ENCODE results near the gene SPECC1L. TPM values are rescaled to one million over a fixed set of nuclear protein-coding genes. Genes with fewer than 3 reads are reported as not detected.
A peak's percentile ranks its signal among the peaks of the same experiment; 100 is the strongest.

The SPECC1L gene
- total RNA-seq, 2 experiments from 2014 or later: 33.5 to 35.7 TPM

DNA sequence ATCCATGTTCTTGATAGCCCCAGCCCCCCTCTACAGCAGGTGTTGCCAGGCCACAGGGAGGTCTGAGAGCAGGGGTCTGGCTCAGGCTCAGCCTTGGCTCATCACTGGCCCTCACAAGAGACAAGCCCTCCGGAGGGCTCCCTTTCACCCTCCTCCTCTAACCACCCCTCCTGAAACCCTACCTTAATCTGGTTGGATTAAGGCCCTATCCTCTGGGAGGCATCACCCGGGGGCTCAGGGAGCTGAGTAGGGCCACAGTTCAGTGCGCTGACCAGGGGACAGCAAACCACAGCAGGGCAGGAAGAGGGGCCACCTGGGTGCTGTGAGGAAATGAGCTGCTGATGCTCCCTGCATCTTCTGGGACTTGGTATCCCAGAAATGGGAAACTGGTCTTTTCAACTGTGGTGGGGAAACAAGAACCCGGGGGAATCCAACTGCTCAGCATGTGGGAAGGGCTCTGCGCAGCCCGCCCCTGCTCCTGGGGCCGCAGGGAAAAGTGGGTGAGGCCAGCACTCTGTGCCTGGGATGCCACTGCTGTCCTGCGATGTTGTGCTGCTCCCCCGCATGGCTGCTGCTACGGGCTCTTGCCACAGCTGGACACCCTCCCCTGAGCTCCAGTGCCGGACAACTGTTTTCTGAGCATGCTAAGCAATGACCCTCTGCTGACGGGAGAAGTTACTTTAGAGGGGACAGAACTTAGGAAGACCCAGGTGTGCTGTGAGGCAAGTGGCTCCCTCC lies 174.3 kb downstream of the SPECC1L start:
- intact Hi-C loops (cut with micrococcal nuclease): loop anchor here (1.0 kb wide), 1 partner anchor 11 kb away; no protein-coding TSS in a partner anchor
- no peak overlapping the region for H3K4me3 Mint-ChIP-seq
- H3K27ac Mint-ChIP-seq: peak overlapping the region; percentile 37
- no peaks in the 10 kb centered on the region for H3K9me3 Mint-ChIP-seq
- H3K36me3 Mint-ChIP-seq (ENCODE audit: low read depth): peaks cover 30% of the 10 kb centered on the region
- CTCF ChIA-PET: interaction anchor here (0.9 to 1.2 kb wide), 2 partner anchors 16 to 58 kb away, joined by 3 read pairs; no protein-coding TSS in a partner anchor
- no peak for DNase-seq
- H3K27me3 Mint-ChIP-seq (ENCODE audit: low read depth): no peaks in the 10 kb centered on the region
- H3K4me1 Mint-ChIP-seq (ENCODE audit: low read depth): peaks cover 52% of the 10 kb centered on the region

DNA sequence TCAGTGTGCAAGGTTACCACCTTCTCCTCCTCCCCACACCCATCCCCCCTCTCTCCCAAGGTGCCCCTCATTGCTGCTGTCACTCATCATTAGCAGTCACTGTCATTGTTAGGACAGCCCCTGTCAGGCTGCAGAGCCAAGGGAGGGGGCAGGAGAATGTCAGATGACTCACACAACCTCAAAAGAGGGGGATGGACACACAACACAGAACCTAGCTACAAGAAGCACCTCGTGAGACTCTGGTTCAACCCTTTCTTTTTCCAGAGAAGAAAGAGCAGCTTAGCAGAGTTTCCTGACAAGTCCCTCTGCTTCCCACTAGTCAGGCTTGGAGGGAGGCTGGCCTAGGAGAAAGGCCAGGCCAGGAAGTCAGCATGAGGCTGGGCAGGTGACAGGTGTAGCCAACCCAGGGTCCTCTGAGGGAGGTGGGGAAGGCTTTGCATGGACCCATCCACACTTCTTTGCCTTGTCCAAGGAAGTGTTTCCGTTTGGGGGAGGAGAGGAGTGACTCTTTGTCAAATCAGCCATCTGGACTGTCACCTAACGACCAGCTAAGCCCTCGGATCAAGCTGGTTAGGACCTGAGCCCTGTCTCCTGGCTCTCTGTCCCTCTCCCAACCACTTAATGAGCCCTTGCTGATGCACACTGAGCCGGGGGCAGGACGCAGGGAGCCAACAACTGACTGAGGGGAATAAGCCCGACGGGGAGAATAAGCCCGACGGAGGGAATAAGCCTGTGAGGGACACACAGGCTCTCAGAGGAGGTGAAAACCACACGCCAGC lies 175.0 kb downstream of the SPECC1L start:
- intact Hi-C loops (cut with micrococcal nuclease): loop anchor here (1.0 kb wide), 1 partner anchor 11 kb away; no protein-coding TSS in a partner anchor
- DNase-seq: peak; percentile 63
- no peak overlapping the region for H3K4me3 Mint-ChIP-seq
- CTCF ChIA-PET: interaction anchor here (0.9 to 1.0 kb wide), 2 partner anchors 15 to 215 kb away, joined by 3 read pairs; no protein-coding TSS in a partner anchor
- H3K4me1 Mint-ChIP-seq (ENCODE audit: low read depth): peaks cover 45% of the 10 kb centered on the region
- H3K9me3 Mint-ChIP-seq: no peaks in the 10 kb centered on the region
- peaks cover 27% of the 10 kb centered on the region for H3K36me3 Mint-ChIP-seq (ENCODE audit: low read depth)
- peak overlapping the region; percentile 37 for H3K27ac Mint-ChIP-seq
- H3K27me3 Mint-ChIP-seq (ENCODE audit: low read depth): no peaks in the 10 kb centered on the region

DNA sequence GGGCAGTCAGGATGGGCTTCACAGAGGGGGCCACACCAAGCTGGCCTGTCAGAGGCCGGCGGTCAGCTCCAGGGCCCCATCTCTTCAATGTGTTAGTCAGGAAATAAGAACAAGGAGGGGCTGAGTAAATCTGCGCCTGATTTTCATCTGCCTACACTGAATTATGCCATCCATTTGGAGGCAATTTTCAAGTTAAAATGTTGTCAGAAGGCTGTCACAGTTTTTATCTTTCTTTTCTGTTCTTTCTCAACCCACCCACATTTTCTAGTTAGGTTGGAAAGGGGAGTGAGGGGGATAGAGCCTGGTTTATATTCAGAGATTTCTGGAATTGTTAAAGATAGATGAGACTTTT lies 175.6 kb downstream of the SPECC1L start:
- Mint-ChIP-seq H3K27ac (no peak overlapping the region), H3K4me3 (no peak overlapping the region), H3K36me3 (ENCODE audit: low read depth) (peaks cover 21% of the 10 kb centered on the region), H3K27me3 (ENCODE audit: low read depth) (no peaks in the 10 kb centered on the region), H3K9me3 (peaks cover 1% of the 10 kb centered on the region), H3K4me1 (ENCODE audit: low read depth) (peaks cover 40% of the 10 kb centered on the region)
- no peak for DNase-seq
- intact Hi-C loops (cut with micrococcal nuclease): no loop called here
- CTCF ChIA-PET: interaction anchor here (1.0 kb wide), 1 partner anchor 215 kb away, joined by 3 read pairs; no protein-coding TSS in a partner anchor

DNA sequence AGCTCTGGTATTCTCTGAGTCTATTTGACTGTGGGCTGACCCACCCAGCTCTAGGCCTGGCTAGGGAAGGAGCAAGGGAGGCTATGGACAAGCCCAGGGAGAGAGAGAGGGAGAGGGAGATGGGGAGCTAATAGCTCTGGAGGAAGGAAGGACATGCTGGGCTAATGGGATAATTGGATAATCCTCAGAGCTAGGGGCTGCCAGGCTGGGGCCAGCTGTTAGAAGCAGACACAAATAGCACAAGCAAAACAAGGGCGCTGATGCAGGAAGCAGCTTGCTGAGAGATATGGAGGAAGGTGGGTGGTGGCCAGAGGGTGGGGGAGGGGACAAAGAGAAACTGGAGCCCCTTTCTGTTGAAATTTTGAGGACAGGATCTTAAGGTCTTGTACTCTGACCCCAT lies 180.0 kb downstream of the SPECC1L start:
- H3K36me3 Mint-ChIP-seq (ENCODE audit: low read depth): no peaks in the 10 kb centered on the region
- no peak overlapping the region for H3K4me3 Mint-ChIP-seq
- intact Hi-C loops (cut with micrococcal nuclease): no loop called here
- H3K27ac Mint-ChIP-seq: no peak overlapping the region
- peaks cover 9% of the 10 kb centered on the region for H3K4me1 Mint-ChIP-seq (ENCODE audit: low read depth)
- DNase-seq: no peak
- CTCF ChIA-PET: interaction anchor here (0.6 kb wide), 1 partner anchor 31 kb away, joined by 3 read pairs; no protein-coding TSS in a partner anchor
- no peaks in the 10 kb centered on the region for H3K27me3 Mint-ChIP-seq (ENCODE audit: low read depth)
- H3K9me3 Mint-ChIP-seq: peaks cover 3% of the 10 kb centered on the region

DNA sequence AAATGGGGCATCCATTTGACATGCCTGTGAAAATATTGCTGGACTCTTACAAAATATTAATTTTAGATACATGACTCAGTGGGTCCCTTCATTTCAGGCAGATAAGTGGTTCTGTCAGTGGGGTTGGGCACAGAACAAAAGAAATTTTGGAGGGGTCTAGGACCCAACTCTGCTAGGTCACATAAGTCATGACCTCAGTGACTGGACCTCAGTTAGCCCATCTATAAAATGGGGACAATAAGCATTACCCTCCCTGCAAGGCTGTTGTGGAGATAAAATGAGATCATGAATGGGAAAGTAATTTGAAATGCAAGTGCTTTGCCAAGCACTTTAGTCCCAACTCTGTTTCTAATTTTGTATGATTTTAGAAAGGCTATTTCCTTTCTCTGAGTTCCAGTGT lies 180.5 kb downstream of the SPECC1L start:
- DNase-seq: no peak
- Mint-ChIP-seq H3K27me3 (ENCODE audit: low read depth) (no peaks in the 10 kb centered on the region), H3K27ac (no peak overlapping the region), H3K4me1 (ENCODE audit: low read depth) (peaks cover 3% of the 10 kb centered on the region), H3K4me3 (no peak overlapping the region), H3K9me3 (peaks cover 3% of the 10 kb centered on the region), H3K36me3 (ENCODE audit: low read depth) (no peaks in the 10 kb centered on the region)
- CTCF ChIA-PET: interaction anchor here (0.6 kb wide), 1 partner anchor 30 kb away, joined by 3 read pairs; no protein-coding TSS in a partner anchor
- intact Hi-C loops (cut with micrococcal nuclease): no loop called here

DNA sequence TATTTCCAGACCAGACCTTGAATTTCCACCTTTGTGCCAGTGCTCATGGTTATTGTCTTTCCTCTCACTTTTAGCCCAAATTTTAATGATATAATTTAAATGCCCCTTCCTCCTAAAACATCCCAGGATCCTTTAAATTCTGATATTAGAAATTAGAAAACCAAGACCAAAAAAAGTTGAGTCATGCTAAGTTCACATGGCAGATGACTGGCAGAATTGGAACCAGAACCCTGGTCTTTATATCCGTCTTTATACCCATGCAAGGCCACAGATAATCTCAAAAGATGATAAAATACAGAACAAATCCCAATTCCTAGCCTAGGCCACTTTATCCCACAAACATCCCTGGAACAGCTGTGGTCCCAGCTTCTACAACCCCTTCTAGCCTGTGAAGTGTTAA lies 183.2 kb downstream of the SPECC1L start:
- Mint-ChIP-seq H3K9me3 (peaks cover 3% of the 10 kb centered on the region), H3K4me3 (no peak overlapping the region), H3K4me1 (ENCODE audit: low read depth) (no peaks in the 10 kb centered on the region), H3K36me3 (ENCODE audit: low read depth) (no peaks in the 10 kb centered on the region), H3K27ac (no peak overlapping the region), H3K27me3 (ENCODE audit: low read depth) (no peaks in the 10 kb centered on the region)
- intact Hi-C loops (cut with micrococcal nuclease): no loop called here
- CTCF ChIA-PET: interaction anchor here (0.7 kb wide), 1 partner anchor 28 kb away, joined by 3 read pairs; no protein-coding TSS in a partner anchor
- DNase-seq: no peak

DNA sequence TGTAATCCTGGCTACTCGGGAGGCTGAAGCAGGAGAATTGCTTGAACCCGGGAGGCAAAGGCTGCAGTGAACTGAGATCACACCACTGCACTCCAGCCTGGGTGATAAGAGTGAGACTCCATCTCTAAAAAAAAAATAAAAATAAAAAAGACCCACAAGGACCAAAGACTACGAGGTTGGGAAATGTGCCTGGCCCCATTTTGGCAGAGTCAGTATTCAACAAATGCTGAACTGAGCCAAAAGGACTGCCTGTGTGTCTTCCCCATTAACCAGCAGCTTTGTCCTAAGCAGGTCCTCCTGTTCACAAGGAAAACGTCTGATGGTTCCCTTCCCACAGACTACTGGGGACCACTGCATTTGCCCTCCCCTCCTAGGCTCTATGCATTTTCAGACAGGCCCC lies 184.4 kb downstream of the SPECC1L start:
- Mint-ChIP-seq H3K27ac (no peak overlapping the region), H3K36me3 (ENCODE audit: low read depth) (no peaks in the 10 kb centered on the region), H3K27me3 (ENCODE audit: low read depth) (no peaks in the 10 kb centered on the region), H3K9me3 (peaks cover 3% of the 10 kb centered on the region), H3K4me1 (ENCODE audit: low read depth) (no peaks in the 10 kb centered on the region), H3K4me3 (no peak overlapping the region)
- DNase-seq: no peak
- intact Hi-C loops (cut with micrococcal nuclease): no loop called here
- CTCF ChIA-PET: interaction anchor here (1.7 kb wide), 1 partner anchor 67 kb away, joined by 8 read pairs; no protein-coding TSS in a partner anchor

DNA sequence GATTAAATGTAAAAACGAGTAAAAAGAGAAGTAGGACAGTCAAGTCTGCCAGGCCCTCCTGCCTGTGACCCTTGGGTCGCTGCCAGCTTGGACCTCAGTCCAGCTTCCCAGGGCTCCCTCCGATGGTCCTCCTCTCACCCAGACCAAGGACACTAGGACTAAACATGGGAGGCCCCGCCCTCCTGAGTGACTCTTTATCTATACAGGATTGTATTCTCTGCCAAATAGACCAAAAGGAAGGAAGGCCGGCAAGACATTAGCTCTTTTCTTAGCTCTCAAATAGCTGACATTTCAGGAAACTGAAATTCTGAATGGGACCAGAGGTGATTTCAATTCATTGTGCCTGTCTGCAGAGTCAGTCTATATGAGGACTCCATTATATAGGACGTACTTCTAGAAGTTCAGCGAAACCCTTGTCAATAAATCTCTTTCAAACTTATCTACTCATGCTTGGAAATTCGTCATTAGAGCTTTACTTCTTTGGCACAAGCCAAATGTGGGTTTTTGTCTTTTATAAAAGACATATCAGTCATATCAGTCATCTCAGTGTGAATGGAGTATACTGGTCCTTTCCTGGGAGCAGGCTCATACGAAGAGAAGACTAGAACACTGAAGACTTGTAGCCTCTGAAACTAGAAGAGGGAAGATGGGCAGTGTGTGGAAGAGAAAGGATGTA lies 185.3 kb downstream of the SPECC1L start:
- DNase-seq: no peak
- CTCF ChIA-PET: interaction anchor here (0.7 to 1.7 kb wide), 4 partner anchors 9 to 66 kb away, joined by 3 to 8 read pairs (median 4); no protein-coding TSS in a partner anchor
- peaks cover 5% of the 10 kb centered on the region for H3K4me1 Mint-ChIP-seq (ENCODE audit: low read depth)

DNA sequence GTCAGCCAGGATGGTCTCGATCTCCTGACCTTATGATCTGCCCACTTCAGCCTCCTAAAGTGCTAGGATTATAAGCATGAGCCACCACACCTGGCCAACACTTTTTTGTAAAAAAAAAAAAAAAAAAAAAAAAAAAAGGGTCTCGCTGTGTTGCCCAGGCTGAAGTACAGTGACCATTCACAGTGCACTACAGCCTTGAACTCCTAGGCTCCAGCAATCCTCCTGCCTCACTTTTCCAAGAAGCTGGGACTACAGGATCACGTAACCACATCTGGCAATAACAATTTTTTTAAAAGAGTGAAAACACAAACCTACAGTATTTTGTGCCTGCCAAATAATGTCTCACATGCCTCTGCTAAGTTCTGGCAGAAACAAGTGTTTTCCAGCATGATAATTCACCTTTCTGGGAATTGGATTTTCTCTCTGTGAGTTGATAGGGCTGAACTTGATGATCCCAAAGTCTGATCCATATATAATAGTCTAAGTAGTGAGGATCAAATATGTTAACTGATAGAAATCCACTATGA lies 187.3 kb downstream of the SPECC1L start:
- no peak overlapping the region for H3K4me3 Mint-ChIP-seq

More for the DNA sequence above, 185.3 kb downstream of the SPECC1L start:
- Mint-ChIP-seq H3K4me3 (no peak overlapping the region), H3K9me3 (peaks cover 3% of the 10 kb centered on the region), H3K27ac (no peak overlapping the region), H3K36me3 (ENCODE audit: low read depth) (no peaks in the 10 kb centered on the region), H3K27me3 (ENCODE audit: low read depth) (no peaks in the 10 kb centered on the region)
- intact Hi-C loops (cut with micrococcal nuclease): no loop called here

DNA sequence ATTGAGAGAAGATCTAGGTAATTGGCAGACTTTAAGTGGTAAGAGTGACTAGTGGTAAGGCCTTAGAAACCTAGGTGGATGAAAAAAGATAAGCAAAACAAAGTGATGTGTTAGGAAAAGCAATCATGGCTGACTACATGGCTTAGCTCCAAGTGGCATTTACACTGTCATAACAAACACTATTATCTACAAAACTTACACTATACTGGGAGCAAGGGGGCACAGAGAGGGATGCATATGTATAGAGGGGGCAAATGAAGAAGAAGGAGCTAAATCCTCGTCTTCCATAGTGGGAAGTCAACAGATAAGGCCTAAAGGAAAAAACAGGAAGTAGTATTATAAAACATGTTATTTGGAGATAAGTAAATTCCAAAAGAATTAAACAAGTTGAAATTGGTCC lies 189.3 kb downstream of the SPECC1L start:
- CTCF ChIA-PET: interaction anchor here (0.6 to 1.0 kb wide), 2 partner anchors 43 to 49 kb away, joined by 4 to 5 read pairs; no protein-coding TSS in a partner anchor
- Mint-ChIP-seq H3K27ac (no peak overlapping the region), H3K36me3 (ENCODE audit: low read depth) (no peaks in the 10 kb centered on the region), H3K4me1 (ENCODE audit: low read depth) (peaks cover 6% of the 10 kb centered on the region), H3K27me3 (ENCODE audit: low read depth) (no peaks in the 10 kb centered on the region), H3K9me3 (no peaks in the 10 kb centered on the region), H3K4me3 (no peak overlapping the region)
- intact Hi-C loops (cut with micrococcal nuclease): no loop called here
- DNase-seq: no peak

More for the DNA sequence above, 187.3 kb downstream of the SPECC1L start:
- Mint-ChIP-seq H3K4me1 (ENCODE audit: low read depth) (peaks cover 6% of the 10 kb centered on the region), H3K36me3 (ENCODE audit: low read depth) (no peaks in the 10 kb centered on the region), H3K27me3 (ENCODE audit: low read depth) (no peaks in the 10 kb centered on the region), H3K27ac (no peak overlapping the region), H3K9me3 (no peaks in the 10 kb centered on the region)
- CTCF ChIA-PET: no interaction called here
- intact Hi-C loops (cut with micrococcal nuclease): no loop called here
- no peak for DNase-seq

DNA sequence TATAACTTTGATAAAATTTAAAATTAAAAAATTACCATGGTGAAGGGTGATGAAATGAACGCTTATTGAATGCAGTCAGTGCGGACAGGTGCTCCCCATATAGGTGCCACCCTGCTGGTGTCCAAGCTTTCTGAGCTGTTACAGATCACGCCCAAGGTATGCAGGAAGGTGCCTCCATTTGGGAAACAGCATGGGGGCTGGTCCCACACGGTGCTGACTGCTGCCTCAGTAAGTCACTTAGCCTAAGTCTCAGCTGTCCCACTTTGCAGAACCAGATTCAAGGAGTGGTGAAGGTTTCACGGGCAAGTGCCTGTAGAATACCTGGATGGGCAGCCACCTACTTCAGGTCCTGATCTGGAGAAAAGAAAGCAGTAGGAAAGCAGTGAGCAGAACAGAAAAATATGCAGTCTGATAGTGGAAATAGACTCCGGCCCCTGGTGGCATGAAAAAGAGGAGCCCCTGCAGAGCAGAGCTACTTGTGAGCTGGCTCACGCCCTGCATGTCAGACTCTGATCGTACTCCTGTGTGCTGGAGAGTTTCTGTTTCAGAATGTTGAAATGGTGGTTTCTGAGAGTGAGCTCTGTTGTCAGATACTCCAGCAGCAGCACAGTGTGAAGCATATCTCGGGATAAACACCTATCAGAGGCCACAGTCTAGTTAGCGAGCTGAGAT lies 189.9 kb downstream of the SPECC1L start:
- no peak overlapping the region for H3K4me3 Mint-ChIP-seq
- intact Hi-C loops (cut with micrococcal nuclease): no loop called here
- H3K27me3 Mint-ChIP-seq (ENCODE audit: low read depth): no peaks in the 10 kb centered on the region
- DNase-seq: peak; percentile 39
- H3K36me3 Mint-ChIP-seq (ENCODE audit: low read depth): no peaks in the 10 kb centered on the region
- CTCF ChIA-PET: interaction anchor here (0.6 to 1.0 kb wide), 3 partner anchors 15 to 49 kb away, joined by 3 to 5 read pairs (median 4); no protein-coding TSS in a partner anchor
- no peaks in the 10 kb centered on the region for H3K9me3 Mint-ChIP-seq
- peaks cover 8% of the 10 kb centered on the region for H3K4me1 Mint-ChIP-seq (ENCODE audit: low read depth)
- H3K27ac Mint-ChIP-seq: no peak overlapping the region
